ENCODE results near the gene C1QB. TPM values are rescaled to one million over a fixed set of nuclear protein-coding genes. Genes with fewer than 3 reads are reported as not detected.

The C1QB gene, protein sequence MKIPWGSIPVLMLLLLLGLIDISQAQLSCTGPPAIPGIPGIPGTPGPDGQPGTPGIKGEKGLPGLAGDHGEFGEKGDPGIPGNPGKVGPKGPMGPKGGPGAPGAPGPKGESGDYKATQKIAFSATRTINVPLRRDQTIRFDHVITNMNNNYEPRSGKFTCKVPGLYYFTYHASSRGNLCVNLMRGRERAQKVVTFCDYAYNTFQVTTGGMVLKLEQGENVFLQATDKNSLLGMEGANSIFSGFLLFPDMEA
- total RNA-seq (2014; rRNA removed; shearing (Covaris generic)) = not detected in 2 replicates

DNA sequence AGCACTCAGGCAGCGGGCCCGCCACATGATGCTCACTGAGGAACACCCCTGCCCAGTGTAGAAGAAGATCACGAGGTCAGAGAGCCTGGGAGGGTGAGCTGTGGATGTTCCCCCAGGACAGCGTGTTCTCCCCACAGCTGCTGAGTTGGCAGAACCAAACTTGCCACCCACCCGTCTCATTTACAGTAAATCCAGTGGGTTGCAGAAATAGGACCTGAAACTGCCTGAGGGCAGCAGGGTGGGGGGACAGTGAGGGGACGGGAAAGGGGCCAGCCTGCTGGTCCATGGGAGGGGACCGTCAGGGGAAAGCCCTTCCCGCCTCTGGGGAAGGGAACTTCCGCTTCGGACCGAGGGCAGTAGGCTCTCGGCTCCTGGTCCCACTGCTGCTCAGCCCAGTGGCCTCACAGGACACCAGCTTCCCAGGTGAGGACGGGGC, at the start of gene C1QB:
Gene C1QB, plus strand, starts transcription at position 356 of the 436 bp plus-strand sequence. CDS start 6,227 bp downstream, outside the sequence.
- DNase-seq (ENCODE audit: low spot score) = no peak

DNA sequence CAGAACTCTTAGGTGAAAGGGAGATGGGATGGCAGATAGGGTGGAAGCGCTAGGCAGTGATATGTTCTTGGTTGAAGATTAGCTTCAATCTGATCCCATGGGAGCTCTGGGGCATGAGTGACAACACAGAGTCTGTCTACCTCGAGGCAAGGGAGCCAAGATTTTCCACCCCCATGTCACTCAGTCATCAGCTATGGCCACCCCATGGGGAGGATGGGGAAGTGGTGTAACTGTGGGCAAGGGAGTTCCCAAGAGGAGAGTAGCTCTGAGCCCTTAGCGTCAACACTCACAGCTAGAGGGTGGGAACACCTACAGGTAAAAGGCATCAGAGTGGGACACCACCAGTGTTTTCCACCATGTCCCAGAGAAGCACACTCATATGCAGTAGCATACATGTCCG, 46.9 kb upstream of the C1QB start:
- DNase-seq (ENCODE audit: low spot score) = no peak

DNA sequence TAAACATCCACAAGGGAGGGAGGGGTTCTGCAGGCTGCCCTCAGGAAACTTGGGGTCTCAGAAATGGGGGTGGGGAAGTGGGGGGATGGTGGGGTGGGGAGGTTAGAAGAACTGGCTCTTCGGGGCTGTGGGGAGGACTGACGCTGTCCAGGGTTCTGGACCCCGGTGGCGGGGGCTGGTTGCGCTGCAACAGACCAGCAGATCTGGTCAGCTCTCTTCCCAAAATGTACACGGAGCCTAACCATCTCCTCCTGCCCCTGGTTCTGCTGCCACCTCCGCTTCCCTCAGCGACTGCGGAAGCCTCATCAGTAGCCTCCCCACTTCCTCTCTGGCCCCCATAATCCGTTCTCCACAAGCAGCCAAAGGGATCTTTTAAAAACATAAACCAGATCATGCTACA, 45.9 kb upstream of the C1QB start:
- no peak for DNase-seq (ENCODE audit: low spot score)

DNA sequence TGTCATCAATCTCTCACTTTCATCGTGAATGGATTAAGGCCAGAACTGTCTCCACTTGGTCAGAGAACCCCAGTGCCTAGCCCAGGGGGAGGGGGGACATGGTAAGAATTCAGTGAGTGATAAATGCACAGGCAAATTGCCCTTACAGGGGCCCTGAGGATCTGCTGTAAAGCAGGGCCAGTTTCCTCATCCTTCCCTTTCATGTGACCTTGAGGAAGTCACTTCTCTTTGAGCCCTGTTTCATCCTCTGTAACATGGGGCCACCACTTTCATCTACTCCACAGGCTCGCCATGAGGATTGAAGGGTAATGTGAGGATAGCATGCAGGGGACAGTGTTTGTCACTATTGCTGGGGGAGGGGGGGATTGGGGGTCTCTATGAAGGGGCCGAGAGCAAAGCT, 44.7 kb upstream of the C1QB start:
- no peak for DNase-seq (ENCODE audit: low spot score)

DNA sequence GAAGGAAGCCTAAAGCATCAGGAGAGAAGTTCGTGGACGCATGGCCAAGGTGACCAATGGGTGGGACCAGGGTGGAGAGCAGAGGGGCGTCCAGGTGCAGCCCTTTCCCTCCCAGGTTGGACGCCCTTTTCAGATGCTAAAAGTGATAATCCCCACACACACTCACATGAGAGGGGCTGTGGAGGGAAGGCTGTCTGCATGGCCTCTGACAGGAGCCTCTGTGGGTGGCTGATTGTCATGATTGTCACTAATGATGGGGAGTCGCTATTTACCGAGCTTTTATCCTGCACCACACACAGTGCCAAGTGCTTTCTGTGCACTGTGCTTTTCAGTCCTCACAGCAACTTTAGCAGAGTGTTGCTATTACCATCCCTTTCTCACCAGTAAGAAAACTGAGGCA, 43.7 kb upstream of the C1QB start:
- no peak for DNase-seq (ENCODE audit: low spot score)

DNA sequence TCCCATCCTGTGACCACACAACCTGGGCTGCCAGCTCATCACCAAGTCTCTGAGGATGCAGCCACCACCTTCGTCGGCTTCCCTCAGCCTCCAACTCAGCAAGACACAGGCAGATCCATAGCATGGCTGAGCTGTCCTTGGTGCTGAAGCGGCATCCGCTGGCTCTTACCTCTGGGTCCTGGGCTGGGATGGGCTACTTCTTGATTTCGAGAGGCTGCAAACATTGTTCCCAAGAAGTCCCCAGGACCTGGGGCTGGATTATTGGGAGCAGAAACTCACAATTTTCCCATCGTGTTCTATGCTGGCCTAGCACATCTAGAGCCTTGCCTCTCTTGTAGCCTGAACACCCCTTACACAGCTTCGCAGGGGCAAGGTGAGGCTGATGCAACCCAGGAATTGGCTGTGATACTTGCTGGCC, 41.5 kb upstream of the C1QB start:
- peak; percentile 49 for DNase-seq (ENCODE audit: low spot score)

DNA sequence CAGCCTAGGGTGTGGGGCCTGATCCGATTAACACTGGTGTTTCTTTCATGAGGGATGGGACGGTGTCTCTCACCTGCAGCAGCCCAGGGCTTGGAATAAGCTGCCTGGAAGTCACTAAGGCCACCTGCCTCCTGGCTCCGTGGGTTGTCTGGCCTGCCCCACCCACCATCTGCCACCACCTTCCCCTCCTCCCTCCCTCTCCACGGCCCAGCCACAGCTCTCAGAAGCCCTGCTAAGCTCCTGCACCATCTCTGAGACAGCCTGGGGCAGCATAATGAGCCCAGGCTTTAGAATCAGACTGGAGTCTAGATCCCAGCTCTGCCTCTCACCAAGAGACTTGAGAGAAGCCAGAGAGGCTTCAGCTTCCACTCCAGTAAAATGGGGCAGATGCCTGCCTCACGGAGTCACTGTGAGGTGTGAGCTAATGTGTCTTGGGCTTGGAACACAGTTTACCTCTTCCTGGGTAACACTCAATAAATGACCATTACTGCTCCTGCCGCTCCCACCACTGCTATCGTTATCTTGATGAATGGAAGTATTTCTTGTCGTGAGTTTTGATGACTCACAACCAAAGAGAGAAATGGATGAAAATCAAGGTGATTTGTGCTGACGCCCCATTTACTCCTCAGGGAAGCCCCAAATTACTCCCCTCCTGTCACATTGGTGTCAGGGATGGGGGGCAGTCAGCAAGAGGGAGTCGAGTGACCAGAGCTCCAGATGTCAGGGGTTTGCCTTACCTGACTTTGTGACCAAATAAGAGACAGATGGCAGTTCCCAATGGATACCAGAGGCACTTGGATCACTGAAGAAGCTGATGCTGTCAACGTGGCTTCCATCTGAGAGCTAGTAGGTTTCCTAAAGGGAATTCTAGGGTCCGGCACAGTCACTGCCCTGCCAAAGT, 40.1 kb upstream of the C1QB start:
- DNase-seq (ENCODE audit: low spot score) = no peak

DNA sequence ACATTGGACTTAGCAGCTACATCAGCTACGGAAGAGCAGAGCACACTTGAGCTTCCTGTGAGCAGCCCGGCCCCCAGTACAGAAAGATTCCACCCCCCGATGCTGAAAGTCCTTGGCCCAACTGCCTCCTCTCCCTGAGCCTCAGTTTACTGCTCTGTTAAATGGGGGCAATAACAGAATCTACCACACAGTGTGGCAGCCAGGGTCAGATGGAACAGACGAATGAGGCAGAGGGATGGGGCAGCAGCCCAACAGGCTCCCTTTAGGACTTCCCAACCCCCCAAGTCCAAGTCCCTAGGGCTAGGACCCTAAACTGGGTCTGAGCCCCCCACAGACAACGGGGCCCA, 39.5 kb upstream of the C1QB start:
- DNase-seq (ENCODE audit: low spot score) = no peak

DNA sequence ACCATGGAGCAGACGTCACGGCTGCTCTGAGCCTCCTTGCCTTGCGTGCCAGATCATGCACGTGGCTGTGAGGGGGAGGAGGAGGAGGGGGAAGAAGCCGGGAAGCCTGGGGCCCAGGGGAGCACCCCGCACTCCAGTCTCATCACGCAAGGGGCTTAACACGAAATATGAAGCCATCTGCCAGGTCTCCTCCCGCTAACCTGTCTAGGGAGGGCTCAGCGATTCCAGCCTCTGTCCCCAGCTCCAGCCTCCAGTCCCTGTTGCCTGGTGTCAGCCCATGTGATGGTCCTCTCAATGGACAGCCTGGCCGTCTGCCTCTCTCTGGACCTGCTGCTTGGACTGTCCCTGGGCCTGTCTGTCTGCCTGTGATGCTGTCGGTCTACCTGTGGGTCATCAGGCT, 39.1 kb upstream of the C1QB start:
- no peak for DNase-seq (ENCODE audit: low spot score)

DNA sequence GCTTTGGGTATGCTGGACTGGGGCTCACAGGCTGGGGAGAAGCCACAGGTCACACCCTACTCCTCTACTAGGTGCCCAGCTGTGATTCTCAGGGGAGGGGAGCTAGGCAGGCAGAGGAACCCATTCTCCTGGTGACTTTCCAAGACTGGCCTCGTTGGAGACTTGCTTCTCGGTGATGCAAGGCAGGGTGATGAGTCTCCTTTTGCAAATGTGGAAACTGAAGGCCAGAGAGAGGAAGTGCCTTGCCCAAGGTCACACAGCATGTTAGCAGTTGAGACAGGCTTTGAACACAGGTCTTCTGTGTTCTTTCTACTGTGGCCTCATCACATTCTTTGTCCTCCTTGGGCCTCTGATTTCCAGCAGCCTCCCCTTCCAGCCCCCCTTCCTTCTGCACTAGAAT, 37.1 kb upstream of the C1QB start:
- no peak for DNase-seq (ENCODE audit: low spot score)

DNA sequence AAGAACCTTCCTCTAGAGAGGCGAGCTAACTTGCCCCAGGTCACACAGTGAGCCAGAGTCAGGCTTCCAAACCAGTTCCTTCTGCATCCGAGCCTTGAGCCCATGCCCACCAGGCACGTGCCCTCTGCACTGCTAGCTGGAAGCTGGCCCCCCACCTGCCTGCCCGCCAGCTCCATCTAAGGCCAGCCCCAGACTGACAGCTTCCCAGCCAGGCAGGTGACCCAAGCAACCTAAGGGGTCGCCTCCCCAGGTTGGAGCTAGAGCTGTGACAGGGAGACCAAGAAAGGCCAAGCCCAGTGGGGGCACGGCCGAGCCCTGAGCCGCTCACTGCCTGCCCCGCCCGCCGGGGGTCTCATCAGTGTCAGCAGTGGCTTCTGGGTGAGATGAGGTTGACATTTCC, 36.5 kb upstream of the C1QB start:
- DNase-seq (ENCODE audit: low spot score) = no peak

DNA sequence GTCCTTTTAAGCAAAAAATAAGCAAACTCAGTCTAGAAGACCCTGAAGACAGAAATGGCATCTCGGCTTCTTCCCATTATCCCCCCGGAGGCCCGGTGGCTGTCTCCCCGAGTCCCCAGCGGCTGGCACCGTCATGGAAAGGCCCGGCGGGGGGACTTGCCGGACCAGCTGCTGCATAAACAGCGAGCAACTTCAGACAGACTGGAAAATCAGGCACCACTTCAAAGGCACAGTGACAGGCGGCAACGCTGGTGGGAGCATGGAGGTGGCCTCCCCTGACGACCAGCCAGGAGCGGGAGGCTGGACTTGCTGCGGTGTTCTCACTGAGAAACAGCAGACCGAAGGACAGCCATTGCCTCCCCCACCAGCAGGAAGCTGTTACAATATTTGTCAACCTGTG, 35.0 kb upstream of the C1QB start:
- no peak for DNase-seq (ENCODE audit: low spot score)

DNA sequence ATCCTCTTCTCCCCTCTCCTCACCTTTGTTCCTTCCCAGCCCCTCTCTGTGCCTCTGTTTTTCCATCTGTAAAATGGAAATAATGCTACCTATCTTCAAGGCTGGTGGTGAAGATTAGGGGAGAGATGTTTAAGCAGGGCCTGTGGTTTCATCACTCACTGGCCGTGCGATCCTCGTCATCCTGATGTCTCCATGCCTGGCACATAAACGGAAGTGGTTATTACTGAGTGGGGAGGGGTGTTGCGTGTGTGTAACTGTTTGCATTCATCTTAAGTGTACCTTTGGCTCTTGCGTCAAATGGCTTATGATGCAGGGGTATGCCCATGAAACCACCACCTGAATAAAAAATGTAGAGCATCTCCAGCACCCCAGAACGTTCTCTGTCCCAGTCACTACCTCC, 33.8 kb upstream of the C1QB start:
- no peak for DNase-seq (ENCODE audit: low spot score)

DNA sequence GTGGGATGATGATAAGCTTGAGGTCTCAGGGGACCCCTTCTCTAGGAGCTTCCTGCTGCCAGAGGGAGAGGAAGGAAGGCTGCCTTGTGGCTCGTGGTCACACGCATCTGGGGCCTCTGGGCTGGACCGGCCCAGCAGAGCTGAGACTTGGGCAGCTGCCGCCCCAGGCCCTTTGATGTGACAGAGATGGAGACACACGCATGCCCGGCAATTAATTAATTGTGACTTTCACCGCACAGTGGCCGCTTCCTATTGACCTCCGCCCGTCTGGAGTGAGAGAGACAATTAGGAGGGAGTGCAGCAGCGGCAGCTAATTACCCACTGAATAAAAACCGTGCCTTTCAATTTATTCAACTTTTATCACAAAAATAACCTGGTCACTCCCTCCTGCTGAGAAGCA, 33.2 kb upstream of the C1QB start:
- no peak for DNase-seq (ENCODE audit: low spot score)

DNA sequence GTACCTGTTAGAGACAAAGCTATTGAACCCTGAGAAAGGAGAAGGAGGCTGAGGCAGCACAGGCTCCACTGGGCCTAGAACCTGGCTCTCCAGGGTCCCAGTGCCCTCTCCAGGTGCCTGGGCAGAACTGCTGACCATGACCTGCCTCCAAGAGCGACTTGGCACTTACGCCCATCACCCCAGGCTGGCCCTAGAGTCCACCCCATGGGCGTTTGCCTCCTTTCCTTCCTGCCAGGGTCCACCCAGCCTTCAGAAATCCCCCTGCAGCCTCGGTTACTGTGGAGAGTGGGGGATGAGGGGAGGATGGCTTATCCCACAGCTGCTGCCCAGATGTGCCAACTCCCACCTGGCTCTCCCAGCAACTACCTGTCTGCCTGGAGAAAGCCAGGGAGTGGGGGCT, 31.3 kb upstream of the C1QB start:
- no peak for DNase-seq (ENCODE audit: low spot score)

DNA sequence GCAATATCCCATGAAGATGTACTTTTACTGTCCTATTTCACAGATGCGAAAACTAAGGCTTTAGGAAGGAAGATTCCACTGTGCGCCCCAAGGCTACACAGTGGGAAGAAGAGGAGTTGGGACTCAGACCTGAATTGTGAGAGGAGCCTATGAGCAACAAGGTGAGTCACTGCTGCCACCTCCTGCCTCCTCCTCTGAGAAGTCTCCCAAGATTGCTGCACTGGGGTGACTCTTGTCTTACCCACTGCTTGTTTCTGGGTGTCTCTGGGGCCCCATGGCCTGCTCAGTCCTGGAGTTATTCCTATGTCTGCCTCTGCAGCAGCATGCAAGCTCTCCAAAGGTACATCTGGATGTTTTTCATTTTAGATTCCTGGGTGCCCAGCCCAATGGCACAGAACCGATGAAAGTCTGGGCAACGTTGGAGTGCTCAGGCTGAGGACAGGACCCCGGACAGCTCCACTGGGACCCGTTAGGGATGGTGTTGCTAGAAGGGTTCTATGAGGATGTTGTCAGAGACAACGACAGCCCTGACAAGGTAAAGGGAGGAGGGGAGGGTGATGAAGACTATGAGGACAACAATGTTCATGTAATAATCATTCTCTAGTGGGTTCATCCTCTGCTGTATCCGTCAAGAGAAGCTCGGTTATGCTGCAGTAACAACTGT, 27.6 kb upstream of the C1QB start:
- DNase-seq (ENCODE audit: low spot score) = no peak

DNA sequence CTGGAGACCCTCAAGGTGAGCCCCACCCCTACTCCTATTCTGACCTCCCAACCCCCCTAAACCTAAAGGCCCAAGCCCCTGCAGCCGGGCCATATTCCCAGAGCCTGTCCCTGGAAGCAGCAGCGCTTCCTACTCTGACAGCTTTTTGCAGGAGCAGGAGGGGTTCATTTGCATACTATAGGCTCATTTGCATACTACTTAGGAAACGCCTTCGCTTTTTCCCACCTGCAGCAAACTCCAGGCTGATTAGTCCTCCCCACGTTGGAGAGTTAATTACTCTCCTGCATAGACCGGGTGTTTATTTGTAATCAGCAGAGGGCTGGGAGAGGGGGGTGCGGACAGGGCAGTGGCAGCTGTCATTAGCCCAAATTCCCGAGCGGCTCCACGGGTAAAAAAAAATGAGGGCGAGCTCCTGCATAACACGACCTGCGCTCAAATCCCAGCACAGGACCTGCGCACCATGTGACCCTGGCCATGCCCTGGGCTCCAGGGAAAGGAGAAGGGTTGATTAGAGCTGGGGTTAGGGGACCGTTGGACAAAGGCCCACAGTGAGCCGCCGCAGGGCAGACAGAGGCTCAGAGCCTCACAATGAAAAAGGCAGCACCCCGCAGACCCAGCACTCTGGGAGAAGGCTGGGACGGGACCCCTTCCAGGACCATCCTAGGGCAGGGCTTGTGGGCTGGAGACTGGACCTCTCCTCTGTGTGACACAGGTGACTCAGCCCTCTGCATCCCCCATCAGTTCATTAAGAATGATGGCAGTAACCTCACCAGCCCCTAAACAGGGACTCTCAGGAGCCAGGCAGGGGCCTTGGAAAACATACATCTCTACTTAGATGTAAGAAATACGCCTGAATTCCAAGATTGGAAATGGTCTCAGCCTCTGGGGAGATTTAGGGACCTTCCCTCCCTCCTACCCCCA, 26.5 kb upstream of the C1QB start:
- no peak for DNase-seq (ENCODE audit: low spot score)

DNA sequence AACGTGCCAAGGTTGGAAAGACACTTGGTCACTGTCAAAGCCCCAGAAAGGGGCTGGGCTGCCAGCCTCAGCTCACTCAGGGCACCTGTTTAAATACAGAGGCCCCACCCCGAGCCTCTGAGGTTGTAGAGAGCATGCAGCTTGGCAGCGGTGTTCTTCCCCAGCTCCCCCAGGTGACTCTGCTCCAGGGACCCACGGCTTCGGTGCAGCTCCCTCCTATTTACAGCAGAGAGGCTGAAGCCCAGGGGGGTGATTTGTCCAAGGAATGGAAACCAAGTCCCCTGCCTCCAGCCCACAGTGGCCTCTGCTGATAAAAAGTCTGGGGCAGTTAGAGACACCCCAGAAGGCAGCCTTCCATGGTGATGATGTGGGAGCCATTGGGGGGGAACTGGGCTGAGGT, 25.7 kb upstream of the C1QB start:
- no peak for DNase-seq (ENCODE audit: low spot score)

DNA sequence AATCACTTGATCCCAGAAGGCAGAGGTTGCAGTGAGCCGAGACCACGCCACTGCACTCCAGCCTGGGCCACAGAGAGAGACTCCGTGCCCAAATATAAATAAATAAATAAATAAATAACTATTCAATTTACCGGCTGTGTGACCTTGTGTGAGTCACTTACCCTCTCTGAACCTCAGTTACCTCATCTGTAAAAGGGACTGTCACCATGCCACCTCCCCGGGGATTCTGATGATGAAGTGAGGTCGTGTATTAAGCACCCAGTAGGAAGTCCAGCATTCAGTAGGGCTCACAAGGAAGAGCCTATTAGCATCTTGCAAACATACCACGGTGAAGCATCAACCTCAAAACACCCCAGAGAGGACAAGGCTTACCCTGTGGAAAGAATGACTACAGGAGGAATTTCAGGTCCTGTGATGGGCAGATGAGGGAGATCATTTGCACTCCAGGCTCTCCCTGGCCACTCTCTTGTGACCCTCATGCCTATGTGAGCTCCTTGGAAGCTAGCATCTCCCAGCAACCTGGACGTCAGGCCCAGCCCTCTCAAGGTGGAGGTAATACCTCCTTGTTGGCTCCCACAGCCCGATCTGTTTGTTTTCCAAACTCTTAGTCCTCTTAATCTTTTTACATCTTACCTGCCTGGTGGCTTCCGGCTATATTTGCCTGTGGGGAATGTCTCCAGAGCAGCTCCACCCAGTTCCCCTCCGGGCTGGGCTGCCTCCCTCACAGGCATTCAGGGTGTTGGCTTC, 24.2 kb upstream of the C1QB start:
- no peak for DNase-seq (ENCODE audit: low spot score)

DNA sequence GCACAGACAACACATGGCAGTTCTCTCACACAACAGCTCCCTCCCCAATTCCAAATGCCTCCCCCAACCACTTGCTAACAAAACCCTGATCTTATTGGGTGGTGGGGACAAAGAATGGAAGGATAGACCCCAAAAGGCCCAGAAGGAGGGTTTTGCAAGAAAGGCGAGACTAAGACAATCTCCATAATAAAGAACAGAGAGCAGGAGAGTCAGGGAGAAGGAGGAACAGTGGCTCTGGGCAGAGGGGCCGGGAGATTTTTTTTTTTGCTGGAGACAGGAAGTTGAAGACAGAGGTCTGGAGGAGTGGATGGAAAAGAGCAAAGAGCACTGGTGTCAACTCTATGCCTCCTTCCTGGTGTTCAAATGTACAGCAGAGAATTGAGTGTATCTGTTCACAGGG, 23.1 kb upstream of the C1QB start:
- DNase-seq (ENCODE audit: low spot score) = no peak

All from HT-29 (cell line).